ENCODE results near the gene LRCOL1. TPM values are rescaled to one million over a fixed set of nuclear protein-coding genes. Genes with fewer than 3 reads are reported as not detected.

The LRCOL1 gene
- total and polyA plus RNA-seq, 12 donors = 0.22 to 1.4 (median 1.2) TPM; not detected in 5

DNA sequence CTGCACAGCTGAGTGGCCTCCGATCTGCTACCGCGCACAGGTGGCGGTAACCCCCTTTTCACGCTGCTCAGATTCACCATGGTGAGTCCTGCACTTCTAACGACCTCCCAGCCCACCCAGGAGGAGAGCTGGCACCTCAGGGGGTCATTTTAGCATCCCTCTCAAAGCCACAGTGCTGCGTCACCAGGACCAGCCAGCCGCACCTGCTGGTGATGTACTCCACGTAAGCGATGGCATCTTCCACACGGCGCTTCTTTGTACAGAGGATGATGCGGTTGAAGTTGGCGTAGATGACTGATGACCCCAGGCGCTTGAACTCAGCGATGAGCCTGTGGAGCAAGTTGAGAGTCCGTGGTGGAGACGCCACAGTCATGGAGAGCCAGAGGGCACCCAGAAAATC lies 27.4 kb upstream of the LRCOL1 start:
- Histone ChIP-seq H3K27ac (no peak overlapping the region), H3K27me3 (no peaks in the 10 kb centered on the region), H3K4me1 (replicated peaks in 1 of 2) (no peaks in the 10 kb centered on the region), H3K4me3 (no peak overlapping the region), H3K9me3 (replicated peaks in 1 of 3) (no peaks in the 10 kb centered on the region), H3K36me3 (replicated peaks in 1 of 2) (peaks cover 0 to 38% of the 10 kb centered on the region in 2 donors)
- no peak for TF ChIP-seq POLR2A (IDR thresholded peaks at IDR 0.05)
- TF ChIP-seq, protein P1, sequence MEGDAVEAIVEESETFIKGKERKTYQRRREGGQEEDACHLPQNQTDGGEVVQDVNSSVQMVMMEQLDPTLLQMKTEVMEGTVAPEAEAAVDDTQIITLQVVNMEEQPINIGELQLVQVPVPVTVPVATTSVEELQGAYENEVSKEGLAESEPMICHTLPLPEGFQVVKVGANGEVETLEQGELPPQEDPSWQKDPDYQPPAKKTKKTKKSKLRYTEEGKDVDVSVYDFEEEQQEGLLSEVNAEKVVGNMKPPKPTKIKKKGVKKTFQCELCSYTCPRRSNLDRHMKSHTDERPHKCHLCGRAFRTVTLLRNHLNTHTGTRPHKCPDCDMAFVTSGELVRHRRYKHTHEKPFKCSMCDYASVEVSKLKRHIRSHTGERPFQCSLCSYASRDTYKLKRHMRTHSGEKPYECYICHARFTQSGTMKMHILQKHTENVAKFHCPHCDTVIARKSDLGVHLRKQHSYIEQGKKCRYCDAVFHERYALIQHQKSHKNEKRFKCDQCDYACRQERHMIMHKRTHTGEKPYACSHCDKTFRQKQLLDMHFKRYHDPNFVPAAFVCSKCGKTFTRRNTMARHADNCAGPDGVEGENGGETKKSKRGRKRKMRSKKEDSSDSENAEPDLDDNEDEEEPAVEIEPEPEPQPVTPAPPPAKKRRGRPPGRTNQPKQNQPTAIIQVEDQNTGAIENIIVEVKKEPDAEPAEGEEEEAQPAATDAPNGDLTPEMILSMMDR (IDR thresholded peaks at IDR 0.05) = no peak
- WGBS, 4 donors = 88 to 95% (median 92%) methylated on average over 17 to 18 of the region's 18 CpGs
- no peak for DNase-seq
- intact Hi-C loops (cut with DNase I) = no loop called here

DNA sequence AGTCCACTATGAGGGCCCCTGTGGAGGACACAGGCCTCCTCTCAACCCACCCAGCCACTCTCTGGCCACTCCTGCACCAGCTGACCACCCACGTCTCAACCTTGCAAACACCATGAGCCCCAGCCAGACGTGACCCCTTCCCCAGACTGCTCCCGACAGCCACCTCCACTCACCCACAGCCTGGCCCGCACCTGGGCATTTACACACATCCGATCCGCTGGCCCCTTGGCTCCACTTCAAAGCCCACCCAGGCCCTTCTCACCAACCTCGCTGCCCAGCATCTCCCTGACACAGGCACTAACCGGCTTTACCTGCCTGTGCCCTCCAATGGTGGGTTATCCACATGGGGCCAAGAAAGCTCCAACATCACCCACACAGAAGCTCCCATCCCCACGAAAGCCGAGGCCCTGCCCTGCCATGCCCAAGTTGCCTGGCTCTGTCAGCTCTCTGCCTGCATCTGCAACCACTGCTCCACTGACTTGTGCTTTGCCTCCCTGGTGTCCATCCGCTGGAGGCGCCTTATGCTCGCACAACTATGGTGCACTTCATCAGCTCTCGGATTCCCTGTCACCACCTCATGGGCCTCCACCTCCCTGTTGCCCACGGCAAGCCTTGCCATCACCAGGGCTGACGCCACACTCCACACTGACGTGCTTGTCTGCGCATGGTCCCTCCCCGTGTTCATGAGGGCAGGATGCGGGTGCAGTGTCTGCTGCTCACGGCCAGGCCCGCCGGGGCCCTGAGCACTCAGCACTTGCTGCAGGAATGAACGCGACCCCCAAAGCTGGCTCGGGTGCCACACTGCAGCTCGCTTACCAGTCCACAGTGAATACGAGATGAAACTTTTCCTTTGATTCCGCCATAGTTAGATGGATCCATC lies 24.9 kb upstream of the LRCOL1 start:
- H3K4me3 ChIP-seq = no peak overlapping the region
- no peak overlapping the region for H3K27ac ChIP-seq
- no peaks in the 10 kb centered on the region for H3K9me3 ChIP-seq (replicated peaks in 1 of 3)
- peaks cover 0 to 37% of the 10 kb centered on the region in 2 donors for H3K36me3 ChIP-seq (replicated peaks in 1 of 2)
- H3K27me3 ChIP-seq = no peaks in the 10 kb centered on the region
- 89 to 97% (median 92%) methylated on average over 25 to 29 of the region's 29 CpGs for WGBS, 4 donors
- no peak for DNase-seq
- intact Hi-C loops (cut with DNase I) = no loop called here
- TF ChIP-seq, protein P1 (IDR thresholded peaks at IDR 0.05) = no peak
- no peak for TF ChIP-seq POLR2A (IDR thresholded peaks at IDR 0.05)
- no peaks in the 10 kb centered on the region for H3K4me1 ChIP-seq (replicated peaks in 1 of 2)

DNA sequence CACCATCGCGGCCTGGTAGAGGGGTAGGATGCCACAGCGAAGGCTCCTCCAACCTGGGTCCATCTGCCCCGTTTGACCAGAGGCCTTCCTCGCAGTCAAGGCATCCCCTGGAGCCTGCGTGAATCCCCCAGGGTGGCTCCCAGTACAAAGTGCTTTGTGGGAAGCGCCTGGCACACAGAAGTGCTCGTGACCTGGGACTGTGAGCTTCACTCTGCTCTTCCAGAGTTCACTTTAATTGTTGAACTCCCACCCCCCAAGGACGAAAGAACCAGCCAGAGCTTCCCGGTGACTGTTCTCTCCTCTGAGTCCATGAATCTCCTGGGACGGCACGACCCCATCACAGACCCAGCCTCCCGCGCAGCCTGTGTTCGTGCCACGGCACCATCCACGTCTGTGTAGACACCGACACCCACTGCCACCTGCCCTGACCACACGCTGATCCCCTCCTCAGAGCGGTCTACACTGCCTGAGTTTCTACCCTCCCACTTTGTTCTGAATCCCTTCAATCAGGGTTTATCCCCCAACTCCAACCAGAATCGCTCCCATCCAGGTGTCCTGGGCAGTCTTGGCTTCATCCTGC lies 24.1 kb upstream of the LRCOL1 start:
- DNase-seq = no peak
- Histone ChIP-seq H3K36me3 (replicated peaks in 1 of 2) (peaks cover 0 to 37% of the 10 kb centered on the region in 2 donors), H3K4me3 (no peak overlapping the region), H3K9me3 (replicated peaks in 1 of 3) (no peaks in the 10 kb centered on the region), H3K27ac (no peak overlapping the region), H3K4me1 (replicated peaks in 1 of 2) (no peaks in the 10 kb centered on the region), H3K27me3 (no peaks in the 10 kb centered on the region)
- WGBS, 4 donors = 94 to 98% (median 98%) methylated on average over 19 to 21 of the region's 21 CpGs
- no peak for TF ChIP-seq POLR2A (IDR thresholded peaks at IDR 0.05)
- TF ChIP-seq, protein P1 (IDR thresholded peaks at IDR 0.05) = no peak
- intact Hi-C loops (cut with DNase I) = no loop called here

DNA sequence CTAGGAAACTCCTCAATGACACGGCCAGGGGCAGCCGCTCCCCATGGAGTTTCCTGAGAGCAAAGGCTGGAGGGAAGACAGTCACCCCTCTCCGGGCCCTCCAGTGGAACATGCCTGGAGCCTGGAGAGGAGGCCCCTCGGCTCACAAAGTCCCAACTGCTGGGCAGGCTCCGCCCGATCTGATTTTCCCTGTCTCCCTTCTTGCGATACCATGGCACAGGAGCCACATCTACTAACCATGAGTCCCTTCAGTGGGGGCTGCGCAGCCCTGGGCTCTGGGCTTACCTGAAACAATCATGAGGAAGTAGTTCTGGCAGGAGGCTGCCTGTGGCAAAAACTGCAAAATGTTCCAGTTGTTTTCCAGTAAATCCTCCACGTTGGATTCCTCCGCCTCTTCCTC lies 23.5 kb upstream of the LRCOL1 start:
- TF ChIP-seq POLR2A (IDR thresholded peaks at IDR 0.05) = no peak
- TF ChIP-seq, protein P1 (IDR thresholded peaks at IDR 0.05) = no peak

More for the DNA sequence above, 23.5 kb upstream of the LRCOL1 start:
- Histone ChIP-seq H3K36me3 (replicated peaks in 1 of 2) (peaks cover 0 to 37% of the 10 kb centered on the region in 2 donors), H3K27me3 (no peaks in the 10 kb centered on the region), H3K9me3 (replicated peaks in 1 of 3) (no peaks in the 10 kb centered on the region), H3K4me1 (replicated peaks in 1 of 2) (no peaks in the 10 kb centered on the region), H3K27ac (no peak overlapping the region), H3K4me3 (no peak overlapping the region)
- no peak for DNase-seq
- intact Hi-C loops (cut with DNase I) = no loop called here
- WGBS, 4 donors = 87 to 95% (median 93%) methylated on average over 10 of the region's 10 CpGs

All from adrenal gland (tissue), 12 donors.